Measurements from ENCODE around the gene ARPIN.

DNA sequence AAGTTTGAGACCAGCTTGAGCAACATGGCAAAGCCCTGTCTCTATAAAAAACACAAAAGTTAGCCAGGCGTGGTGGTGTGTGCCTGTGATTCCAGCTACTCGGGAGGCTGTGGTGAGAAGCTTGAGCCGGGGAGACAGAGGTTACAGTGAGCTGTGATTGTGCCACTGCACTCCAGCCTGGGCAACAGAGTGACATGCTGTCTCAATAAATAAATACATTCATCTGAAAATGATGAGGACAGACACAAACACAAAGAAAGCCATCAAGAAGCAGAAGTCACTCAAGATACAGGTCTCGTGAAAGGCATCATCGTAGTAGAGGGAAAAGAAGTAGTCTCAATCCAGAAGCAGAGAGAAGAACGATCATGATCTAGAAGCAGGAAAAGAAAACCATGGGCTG lies 37.0 kb downstream of the ARPIN start:
- TF ChIP-seq, protein P1, sequence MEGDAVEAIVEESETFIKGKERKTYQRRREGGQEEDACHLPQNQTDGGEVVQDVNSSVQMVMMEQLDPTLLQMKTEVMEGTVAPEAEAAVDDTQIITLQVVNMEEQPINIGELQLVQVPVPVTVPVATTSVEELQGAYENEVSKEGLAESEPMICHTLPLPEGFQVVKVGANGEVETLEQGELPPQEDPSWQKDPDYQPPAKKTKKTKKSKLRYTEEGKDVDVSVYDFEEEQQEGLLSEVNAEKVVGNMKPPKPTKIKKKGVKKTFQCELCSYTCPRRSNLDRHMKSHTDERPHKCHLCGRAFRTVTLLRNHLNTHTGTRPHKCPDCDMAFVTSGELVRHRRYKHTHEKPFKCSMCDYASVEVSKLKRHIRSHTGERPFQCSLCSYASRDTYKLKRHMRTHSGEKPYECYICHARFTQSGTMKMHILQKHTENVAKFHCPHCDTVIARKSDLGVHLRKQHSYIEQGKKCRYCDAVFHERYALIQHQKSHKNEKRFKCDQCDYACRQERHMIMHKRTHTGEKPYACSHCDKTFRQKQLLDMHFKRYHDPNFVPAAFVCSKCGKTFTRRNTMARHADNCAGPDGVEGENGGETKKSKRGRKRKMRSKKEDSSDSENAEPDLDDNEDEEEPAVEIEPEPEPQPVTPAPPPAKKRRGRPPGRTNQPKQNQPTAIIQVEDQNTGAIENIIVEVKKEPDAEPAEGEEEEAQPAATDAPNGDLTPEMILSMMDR (IDR thresholded peaks at IDR 0.05; ENCODE audit: insufficient read depth, low read length, poor library complexity, severe bottlenecking), result no peak
- no peak for TF ChIP-seq EZH2phosphoT487 (conservative IDR thresholded peaks at IDR 0.05; ENCODE audit: low read length)

Data from SU-DHL-6 (cell line).